ENCODE measurements around the gene SRSF9. TPM values are rescaled to one million over a fixed set of nuclear protein-coding genes. Genes with fewer than 3 reads are reported as not detected.
A peak's percentile ranks its signal among the peaks of the same experiment; 100 is the strongest.

The SRSF9 gene
- total and polyA plus RNA-seq, 2 of the 13 experiments (the other 11 are each of a cell fraction or from before 2014, with no cell fraction given), result 125 to 144 TPM

GRCh38 chr12:120445911-120446843 is 23.4 kb downstream of the SRSF9 start, which contains the start of the genes GATC and TRIAP1 (continued):
- TF ChIP-seq TFDP1 (CRISPR knock-in tag; IDR thresholded peaks at IDR 0.05; ENCODE audit: borderline replicate concordance) (peak; percentile 81), HDAC2 (CRISPR knock-in tag; IDR thresholded peaks at IDR 0.05) (peak; percentile 97), ZSCAN25 (CRISPR knock-in tag; IDR thresholded peaks at IDR 0.05) (peak; percentile 88), ZNF660 (CRISPR knock-in tag; IDR thresholded peaks at IDR 0.05; ENCODE audit: borderline replicate concordance, low read depth) (no peak), CREM (IDR thresholded peaks at IDR 0.05) (peak; percentile 99), CREM (CRISPR knock-in tag; IDR thresholded peaks at IDR 0.05) (peak; percentile 99), ZNF605 (CRISPR knock-in tag; IDR thresholded peaks at IDR 0.05) (peak; percentile 92), MTA3 (CRISPR knock-in tag; IDR thresholded peaks at IDR 0.05) (no peak), NAIF1 (CRISPR knock-in tag; IDR thresholded peaks at IDR 0.05; ENCODE audit: borderline replicate concordance) (no peak; the same call in 1 of the 2 replicates), ZUFSP (CRISPR knock-in tag; IDR thresholded peaks at IDR 0.05; ENCODE audit: borderline replicate concordance) (no peak), PAXIP1 (CRISPR knock-in tag; conservative IDR thresholded peaks at IDR 0.05) (peak; percentile 60), ZNF761 (CRISPR knock-in tag; conservative IDR thresholded peaks at IDR 0.05) (peak; percentile 57; the same call in 1 of the 2 replicates), ZFP37 (CRISPR knock-in tag; IDR thresholded peaks at IDR 0.05; ENCODE audit: borderline replicate concordance) (peak; percentile 63; the same call in 1 of the 2 replicates), ZC3H4 (CRISPR knock-in tag; IDR thresholded peaks at IDR 0.05; ENCODE audit: borderline replicate concordance) (no peak), PAF1 (CRISPR knock-in tag; IDR thresholded peaks at IDR 0.05) (no peak), ARNTL (CRISPR knock-in tag; IDR thresholded peaks at IDR 0.05) (no peak; the same call in 1 of the 2 replicates), ZNF547 (CRISPR knock-in tag; IDR thresholded peaks at IDR 0.05) (peak; percentile 52; the same call in 1 of the 2 replicates), HDAC6 (IDR thresholded peaks at IDR 0.05; ENCODE audit: low read depth, low read length) (no peak), PRDM15 (CRISPR knock-in tag; IDR thresholded peaks at IDR 0.05) (0 out of 2 replicates have a peak, but pooled peaks have one; percentile 30)

All from HepG2 (cell line).